HG02852 (cell line): ENCODE results near the gene TEC.
A peak's percentile ranks its signal among the peaks of the same experiment; 100 is the strongest.
"Not testable (repeated sequence)": the region's sequence is repeated elsewhere in the genome, so short reads cannot be mapped to it uniquely, and the experiment has no call there.

Experiments
- ATAC-seq: cut with Tn5 transposase; IDR thresholded peaks from one replicate; pipeline ENCODE4 v1.9.1; 2021; ENCODE audit warnings: mild to moderate bottlenecking, moderate library complexity; ENCODE audit not compliant: unreplicated experiment

Gene TEC

GRCh38 chr4:48268956-48269860 is at the start of gene TEC:
TEC (minus strand) TSS chr4:48269838; CDS start chr4:48228614, 41,224 bp downstream.
- ATAC-seq: peak; percentile 25

DNA sequence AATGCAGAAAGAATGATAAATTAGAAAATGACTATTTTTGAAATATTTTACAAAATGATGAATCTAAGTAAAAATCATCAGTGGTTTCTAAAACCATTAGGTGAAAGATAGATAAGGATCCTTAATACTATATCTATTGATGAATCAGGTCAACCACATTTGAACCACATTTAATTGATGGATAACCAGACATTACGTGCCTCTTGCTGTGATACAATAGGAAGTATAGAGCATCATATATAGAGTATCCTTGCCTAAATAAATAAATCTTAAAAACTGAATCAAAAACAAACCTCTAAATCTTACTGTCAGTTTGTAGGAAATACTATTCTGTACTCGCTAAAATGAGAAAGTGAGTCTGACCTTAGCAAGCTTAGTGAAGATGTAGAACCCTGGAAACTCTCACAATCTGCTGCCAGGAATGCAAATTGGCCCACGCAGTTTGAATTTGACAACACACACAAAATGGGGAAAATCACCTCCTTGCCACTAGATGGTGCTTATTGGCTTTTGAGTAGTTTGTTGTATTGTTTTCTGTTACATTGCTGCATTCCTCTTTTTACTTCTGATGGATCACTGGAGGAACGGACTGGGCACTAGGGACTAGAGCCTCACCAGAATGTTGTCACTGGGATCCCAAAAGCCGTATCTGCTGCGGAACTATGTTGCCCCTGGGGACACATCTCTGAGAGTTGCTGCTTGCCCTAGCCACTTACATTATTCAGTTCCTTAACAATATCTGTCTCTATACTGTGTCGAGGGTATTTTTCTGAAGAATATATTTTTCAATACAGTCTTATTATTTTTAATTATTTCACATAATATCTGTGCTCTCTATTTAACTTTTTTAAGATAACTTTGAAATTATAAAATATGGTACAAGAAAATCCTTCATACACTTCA is 46.3 kb upstream of the TEC start:
- ATAC-seq: no peak

DNA sequence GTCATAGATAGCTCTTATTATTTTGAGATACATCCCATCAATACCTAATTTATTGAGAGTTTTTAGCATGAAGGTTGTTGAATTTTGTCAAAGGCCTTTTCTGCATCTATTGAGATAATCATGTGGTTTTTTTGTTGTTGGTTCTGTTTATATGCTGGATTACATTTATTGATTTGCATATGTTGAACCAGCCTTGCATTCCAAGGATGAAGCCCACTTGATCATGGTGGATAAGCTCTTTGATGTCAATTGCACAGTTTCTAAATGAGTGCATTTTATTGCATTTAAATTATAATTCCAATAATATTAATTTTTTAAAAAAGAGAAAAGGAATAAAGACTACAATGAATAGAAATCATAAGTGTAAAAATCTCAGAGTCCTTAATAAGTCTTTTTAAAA is 45.1 kb upstream of the TEC start:
- ATAC-seq: not testable (repeated sequence)

GRCh38 chr4:48311896-48312295 is 42.3 kb upstream of the TEC start:
- no peak for ATAC-seq

GRCh38 chr4:48308901-48309300 is 39.3 kb upstream of the TEC start:
- ATAC-seq: no peak

GRCh38 chr4:48307528-48307927 is 37.9 kb upstream of the TEC start:
- no peak for ATAC-seq

GRCh38 chr4:48305508-48305907 is 35.9 kb upstream of the TEC start:
- ATAC-seq: no peak

- ATAC-seq: no peak
Observed at GRCh38 chr4:48300004-48300403, 30.4 kb upstream of the TEC start.

DNA sequence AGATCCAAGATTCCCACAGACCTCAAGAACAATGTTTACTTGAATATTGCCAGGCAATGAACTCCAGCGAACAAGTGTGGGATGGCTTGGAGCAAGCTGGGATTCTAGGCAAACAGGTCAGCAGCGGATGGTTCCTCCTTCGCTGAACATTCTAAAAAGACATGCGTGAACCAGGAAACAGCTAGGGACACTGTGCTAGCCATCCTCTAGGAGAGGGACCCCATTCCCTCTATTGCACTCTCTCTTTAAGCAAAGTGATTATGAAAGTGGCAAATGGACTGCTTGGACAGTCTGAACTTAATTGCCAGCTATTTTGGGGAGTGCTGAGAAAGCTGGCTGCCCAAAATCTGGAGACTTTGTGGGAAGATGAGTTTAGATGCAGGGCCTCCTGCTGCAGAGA is 29.9 kb upstream of the TEC start:
- ATAC-seq: no peak

GRCh38 chr4:48297256-48297846 is 27.7 kb upstream of the TEC start:
- ATAC-seq: no peak

GRCh38 chr4:48296365-48296764 is 26.7 kb upstream of the TEC start:
- ATAC-seq: peak; percentile 91

DNA sequence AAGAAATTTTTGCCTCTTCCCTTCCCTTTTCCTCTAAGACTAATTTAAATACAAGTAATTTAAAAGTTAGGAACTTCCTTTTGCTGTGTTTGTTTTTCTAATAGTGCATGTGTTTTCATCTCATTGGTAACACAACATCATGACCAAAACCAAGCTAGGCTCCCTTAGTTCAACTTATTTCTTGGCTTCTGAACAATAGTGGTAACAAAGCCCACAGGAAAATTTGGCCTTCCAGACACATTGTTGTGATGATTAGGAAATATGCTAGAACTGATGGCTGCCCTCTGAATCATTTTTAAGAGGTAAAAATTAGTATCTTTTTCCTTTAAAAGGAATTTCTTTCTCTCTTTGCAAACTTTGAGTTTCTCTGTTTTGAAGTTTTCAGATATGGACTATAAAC is 25.5 kb upstream of the TEC start:
- ATAC-seq: no peak

DNA sequence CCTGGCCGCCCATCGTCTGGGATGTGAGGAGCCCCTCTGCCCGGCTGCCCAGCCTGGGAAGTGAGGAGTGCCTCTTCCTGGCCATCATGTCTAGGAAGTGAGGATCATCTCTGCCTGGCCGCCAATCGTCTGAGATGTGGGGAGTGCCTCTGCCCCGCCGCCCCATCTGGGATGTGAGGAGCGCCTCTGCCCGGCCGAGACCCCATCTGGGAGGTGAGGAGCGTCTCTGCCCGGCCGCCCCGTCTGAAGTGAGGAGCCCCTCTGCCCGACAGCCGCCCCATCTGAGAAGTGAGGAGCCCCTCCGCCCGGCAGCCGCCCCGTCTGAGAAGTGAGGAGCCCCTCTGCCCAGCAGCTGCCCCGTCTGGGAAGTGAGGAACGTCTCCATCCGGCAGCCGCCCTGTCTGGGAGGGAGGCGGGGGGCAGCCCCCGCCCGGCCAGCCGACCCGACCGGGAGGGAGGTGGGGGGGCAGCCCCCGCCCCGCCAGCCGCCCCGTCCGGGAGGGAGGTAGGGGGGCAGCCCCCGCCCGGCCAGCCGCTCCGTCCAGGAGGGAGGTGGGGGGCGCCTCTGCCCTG is 22.7 kb upstream of the TEC start:
- not testable (repeated sequence) for ATAC-seq

GRCh38 chr4:48290146-48290772 is 20.6 kb upstream of the TEC start:
- no peak for ATAC-seq

DNA sequence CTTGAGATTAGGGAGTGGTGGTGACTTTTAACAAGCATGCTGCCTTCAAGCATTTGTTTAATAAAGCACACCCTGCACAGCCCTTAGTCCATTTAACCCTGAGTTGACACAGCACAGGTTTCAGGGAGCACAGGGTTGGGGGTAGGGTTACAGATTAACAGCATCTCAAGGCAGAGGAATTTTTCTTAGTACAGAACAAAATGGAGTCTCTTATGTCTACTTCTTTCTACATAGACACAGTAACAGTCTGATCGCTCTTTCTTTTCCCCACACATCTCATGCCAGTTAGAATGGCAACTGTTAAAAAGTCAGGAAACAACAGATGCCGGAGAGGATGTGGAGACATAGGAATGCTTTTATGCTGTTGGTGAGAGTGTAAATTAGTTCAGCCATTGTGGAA is 16.4 kb upstream of the TEC start:
- not testable (repeated sequence) for ATAC-seq

GRCh38 chr4:48285640-48286039 is 16.0 kb upstream of the TEC start:
- not testable (repeated sequence) for ATAC-seq

DNA sequence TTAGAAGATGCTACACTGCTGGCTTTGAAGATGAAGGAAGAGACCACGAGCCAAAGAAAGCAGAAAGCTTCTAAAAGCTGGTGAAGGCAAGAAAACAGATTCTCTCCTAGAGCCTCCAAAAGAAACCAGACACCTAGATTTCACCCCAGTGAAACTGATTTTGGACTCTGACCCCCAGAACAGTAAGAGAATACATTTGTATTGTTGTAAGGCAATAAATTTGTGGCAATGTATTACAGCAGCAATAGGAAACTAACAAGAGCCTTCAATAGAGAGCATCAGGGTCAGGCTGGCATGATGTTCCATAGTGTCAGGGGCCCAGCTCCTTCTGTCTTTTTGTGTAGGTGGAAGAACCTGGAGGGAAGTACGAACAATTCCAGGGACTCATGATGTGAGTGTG is 6.0 kb upstream of the TEC start:
- no peak for ATAC-seq

GRCh38 chr4:48275247-48275646 is 5.6 kb upstream of the TEC start:
- no peak for ATAC-seq

- no peak for ATAC-seq
Observed at GRCh38 chr4:48271626-48272025, 2.0 kb upstream of the TEC start.

DNA sequence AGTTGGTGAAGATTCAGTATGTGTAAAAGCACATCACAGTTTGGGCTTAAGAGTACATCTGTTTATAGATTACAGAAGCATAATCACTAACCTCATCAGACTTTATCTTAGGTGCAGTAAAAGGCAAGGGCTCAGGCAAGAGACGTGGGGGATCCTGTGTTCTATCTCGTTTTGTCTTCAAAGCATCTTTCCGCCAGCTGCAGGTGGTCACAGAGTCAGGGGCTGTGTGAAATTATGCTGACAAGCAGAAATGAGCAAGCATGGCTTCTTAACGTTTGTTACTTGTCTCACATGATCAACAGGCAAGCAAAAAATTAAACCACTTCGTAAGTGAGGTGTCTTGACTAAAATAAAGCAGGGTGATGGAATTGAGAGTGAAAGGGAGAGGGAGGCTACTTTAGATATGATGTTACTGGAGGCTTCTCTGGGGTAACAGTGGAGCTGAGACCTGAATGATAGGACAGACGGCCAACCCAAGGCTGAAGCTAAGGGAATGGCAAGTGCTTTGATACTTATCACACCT is 1.4 kb upstream of the TEC start:
- peak; percentile 36 for ATAC-seq
